Osteoblast (primary cell): Measurements from ENCODE around the gene IRX3. TPM values are rescaled to one million over a fixed set of nuclear protein-coding genes. Genes with fewer than 3 reads are reported as not detected.

Experiments used
- DNase-seq: peaks from one replicate; pipeline ENCODE4 v3.0.0; 2011; ENCODE audit warnings: low spot score, mixed read lengths; ENCODE audit not compliant: insufficient read length; ENCODE audit errors: missing footprints
- H2AFZ ChIP-seq: 2 replicates; pipeline ENCODE4 v1.6.0; 2011; ENCODE audit warnings: mild to moderate bottlenecking, low read length
- H3K27ac ChIP-seq: 2 replicates; pipeline ENCODE4 v1.5.1; 2011; ENCODE audit warnings: mild to moderate bottlenecking, low read depth, low read length, moderate library complexity
- H3K27me3 ChIP-seq: 2 replicates; pipeline ENCODE4 v1.6.0; 2012; ENCODE audit warnings: mild to moderate bottlenecking, control low read depth, inconsistent platforms, low read length, moderate library complexity; ENCODE audit not compliant: insufficient read depth
- H3K36me3 ChIP-seq: 2 replicates; pipeline ENCODE4 v1.5.1; 2011; ENCODE audit warnings: mild to moderate bottlenecking, low read length, control low read depth, moderate library complexity; ENCODE audit not compliant: insufficient read depth
- H3K4me1 ChIP-seq: 2 replicates; pipeline ENCODE4 v1.5.1; 2011; ENCODE audit warnings: mild to moderate bottlenecking, low read length, control low read depth, moderate library complexity; ENCODE audit not compliant: insufficient read depth
- H3K4me2 ChIP-seq: 2 replicates; pipeline ENCODE4 v1.6.0; 2011; ENCODE audit warnings: mild to moderate bottlenecking, low read length; ENCODE audit not compliant: insufficient read depth
- H3K4me3 ChIP-seq: fragments of 200-600 bp; sonication (generic); 3 replicates; pipeline ENCODE4 v1.5.1; 2012; ENCODE audit warnings: mild to moderate bottlenecking, low read length, inconsistent platforms; ENCODE audit not compliant: insufficient read depth
- H3K79me2 ChIP-seq: 2 replicates; pipeline ENCODE4 v1.6.0; 2012; ENCODE audit warnings: mild to moderate bottlenecking, low read length, control low read depth, inconsistent platforms; ENCODE audit not compliant: insufficient read depth
- H3K9me3 ChIP-seq: 2 replicates; pipeline ENCODE4 v1.5.1; 2011; ENCODE audit warnings: low read depth, low read length, control low read depth
- H4K20me1 ChIP-seq: 2 replicates; pipeline ENCODE4 v1.6.0; 2012; ENCODE audit warnings: mild to moderate bottlenecking, low read length, control low read depth; ENCODE audit not compliant: insufficient read depth
- CTCF ChIP-seq: IDR thresholded peaks from 2 replicates; pipeline ENCODE4 v1.5.1; 2011; ENCODE audit warnings: mild to moderate bottlenecking, low read depth, low read length, moderate library complexity; ENCODE audit errors: extremely low read depth
- total RNA-seq: library from RNA; depleted of rRNA; stranded (reverse); fragments of >200 nt; gene quantifications from 2 replicates; pipeline ENCODE4 v1.2.3, GENCODE V29; 2012

The IRX3 gene
- total RNA-seq, 1 donor, result 71.7 TPM

GRCh38 chr16:54287131-54288029 is 793 bp upstream of the IRX3 start:
- peak overlapping the region; percentile 85 for H2AFZ ChIP-seq
- peak overlapping the region; percentile 84 for H3K4me2 ChIP-seq

GRCh38 chr16:54286090-54286365 is 559 bp downstream of the IRX3 start:
- Histone ChIP-seq H2AFZ (no peak overlapping the region), H3K9me3 (no peaks in the 10 kb centered on the region), H3K4me3 (peak overlapping the region; percentile 85), H3K36me3 (peaks cover 35% of the 10 kb centered on the region), H3K27ac (peak overlapping the region; percentile 97), H4K20me1 (peaks cover 21% of the 10 kb centered on the region), H3K79me2 (peaks cover 44% of the 10 kb centered on the region), H3K27me3 (no peaks in the 10 kb centered on the region), H3K4me1 (peaks cover 22% of the 10 kb centered on the region), H3K4me2 (peak overlapping the region; percentile 94)
- DNase-seq, result no peak
- TF ChIP-seq CTCF, result no peak

More at GRCh38 chr16:54287131-54288029, 793 bp upstream of the IRX3 start:
- Histone ChIP-seq H3K27me3 (no peaks in the 10 kb centered on the region), H3K36me3 (peaks cover 25% of the 10 kb centered on the region), H3K27ac (peak overlapping the region; percentile 76), H3K4me1 (peaks cover 21% of the 10 kb centered on the region), H3K4me3 (peak overlapping the region; percentile 85), H4K20me1 (peaks cover 18% of the 10 kb centered on the region), H3K9me3 (no peaks in the 10 kb centered on the region), H3K79me2 (peaks cover 33% of the 10 kb centered on the region)
- no peak for TF ChIP-seq CTCF
- peak; percentile 96 for DNase-seq

- H3K9me3 ChIP-seq, result no peaks in the 10 kb centered on the region
- H2AFZ ChIP-seq, result no peak overlapping the region
- H3K27ac ChIP-seq, result peak overlapping the region; percentile 97
- peak overlapping the region; percentile 73 for H3K4me2 ChIP-seq
- H3K27me3 ChIP-seq, result no peaks in the 10 kb centered on the region
- H3K79me2 ChIP-seq, result peaks cover 44% of the 10 kb centered on the region
- H4K20me1 ChIP-seq, result peaks cover 21% of the 10 kb centered on the region
- TF ChIP-seq CTCF, result peak; percentile 19
- H3K4me3 ChIP-seq, result peak overlapping the region; percentile 85
- peaks cover 26% of the 10 kb centered on the region for H3K4me1 ChIP-seq
- DNase-seq, result peak; percentile 94
- H3K36me3 ChIP-seq, result peaks cover 35% of the 10 kb centered on the region
Observed at GRCh38 chr16:54285414-54286089, 1.0 kb downstream of the IRX3 start.

GRCh38 chr16:54284931-54285413 is 1.6 kb downstream of the IRX3 start:
- Histone ChIP-seq H3K27ac (peak overlapping the region; percentile 97), H3K36me3 (peaks cover 36% of the 10 kb centered on the region), H4K20me1 (peaks cover 21% of the 10 kb centered on the region), H3K4me3 (peak overlapping the region; percentile 85), H3K4me1 (peaks cover 26% of the 10 kb centered on the region), H3K79me2 (peaks cover 44% of the 10 kb centered on the region), H3K4me2 (peak overlapping the region; percentile 73), H3K27me3 (no peaks in the 10 kb centered on the region), H2AFZ (no peak overlapping the region), H3K9me3 (no peaks in the 10 kb centered on the region)
- DNase-seq, result peak; percentile 88
- no peak for TF ChIP-seq CTCF
